IPS-18a (cell line): ENCODE data around the gene SLC25A51.

Source experiments
- H3K27ac ChIP-seq: one replicate; pipeline ENCODE4 v1.5.1; 2013; ENCODE audit warnings: low read length
- H3K27me3 ChIP-seq: one replicate; pipeline ENCODE4 v1.6.1; 2013; ENCODE audit warnings: mild to moderate bottlenecking, low read length; ENCODE audit not compliant: control insufficient read depth, insufficient read depth
- H3K36me3 ChIP-seq: one replicate; pipeline ENCODE4 v1.6.1; 2013; ENCODE audit warnings: low read depth, low read length; ENCODE audit not compliant: control insufficient read depth
- H3K4me1 ChIP-seq: one replicate; pipeline ENCODE4 v1.6.1; 2013; ENCODE audit warnings: low read depth, low read length; ENCODE audit not compliant: control insufficient read depth
- H3K4me3 ChIP-seq: one replicate; pipeline ENCODE4 v1.5.1; 2013; ENCODE audit warnings: low read length
- H3K9ac ChIP-seq: one replicate; pipeline ENCODE4 v1.6.1; 2013; ENCODE audit warnings: mild to moderate bottlenecking, low read length, moderate library complexity
- H3K9me3 ChIP-seq: one replicate; pipeline ENCODE4 v1.6.1; 2013; ENCODE audit warnings: low read depth, low read length; ENCODE audit not compliant: control insufficient read depth

SLC25A51 gene

DNA sequence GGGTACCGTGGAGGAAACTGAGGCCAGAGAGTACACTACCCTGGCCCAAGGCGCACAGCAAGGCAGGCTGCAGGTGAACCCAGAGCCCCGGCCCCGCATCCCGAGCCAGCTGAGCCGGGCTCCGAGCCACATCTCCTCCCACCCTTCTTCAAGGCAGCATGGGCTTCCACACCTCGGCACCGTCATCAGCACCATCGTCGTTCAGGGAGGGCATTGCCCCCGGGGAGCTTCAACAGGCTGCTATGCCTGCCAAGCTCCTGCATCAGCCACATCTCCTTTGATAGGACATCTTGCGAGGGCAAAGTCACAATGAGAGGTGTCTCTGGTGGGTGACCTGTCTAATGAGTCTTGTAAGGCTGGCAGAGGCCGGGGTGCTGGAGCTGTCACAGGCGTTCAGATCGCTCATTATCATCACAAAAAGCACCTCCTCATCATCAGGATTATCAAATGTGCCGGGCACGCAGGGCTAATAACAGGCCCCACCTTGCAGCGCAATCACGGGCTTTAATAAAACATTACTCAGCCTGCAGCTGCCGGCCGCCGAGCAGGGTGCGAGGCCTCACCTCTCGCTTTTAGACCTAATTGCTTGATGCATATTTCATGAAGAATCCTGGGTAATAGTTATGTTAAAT lies 20.0 kb upstream of the SLC25A51 start:
- H3K27me3 ChIP-seq: no peaks in the 10 kb centered on the region
- no peak overlapping the region for H3K27ac ChIP-seq
- no peak overlapping the region for H3K9ac ChIP-seq
- H3K36me3 ChIP-seq: no peaks in the 10 kb centered on the region
- H3K4me3 ChIP-seq: no peak overlapping the region
- no peaks in the 10 kb centered on the region for H3K9me3 ChIP-seq
- peaks cover 6% of the 10 kb centered on the region for H3K4me1 ChIP-seq

DNA sequence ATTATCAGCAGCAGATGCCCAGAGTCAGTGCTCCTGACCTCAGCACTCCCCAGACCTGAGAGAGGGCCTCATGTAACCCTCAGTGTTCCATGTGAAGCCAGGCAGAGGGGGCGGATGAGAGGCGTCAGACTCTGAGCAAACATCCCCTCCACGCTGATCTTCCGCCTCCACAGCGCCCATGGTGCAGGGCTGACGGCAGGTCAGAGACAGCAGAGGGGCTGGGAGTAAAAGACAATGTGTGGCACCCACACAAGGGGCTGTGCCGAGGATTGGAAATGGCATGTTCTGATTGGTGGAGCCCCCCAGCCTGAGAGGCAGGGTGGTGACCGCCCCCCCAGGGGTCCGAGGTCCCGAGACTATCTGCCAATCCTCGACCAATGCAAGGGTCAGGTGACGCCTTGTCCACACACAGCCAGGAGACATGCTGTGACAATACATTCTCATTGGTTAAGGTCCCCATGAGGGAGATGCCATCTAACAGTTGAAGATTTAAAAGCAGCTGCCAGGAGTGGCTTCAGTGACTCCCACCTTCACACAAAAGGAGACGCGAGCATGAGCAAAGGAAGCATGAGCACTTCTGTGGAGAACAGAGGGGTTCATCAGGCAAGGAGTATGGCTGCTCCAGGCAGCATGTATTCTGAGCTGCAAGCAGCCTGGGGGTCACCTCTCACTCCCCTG lies 19.3 kb upstream of the SLC25A51 start:
- no peak overlapping the region for H3K27ac ChIP-seq
- no peak overlapping the region for H3K4me3 ChIP-seq
- peaks cover 6% of the 10 kb centered on the region for H3K4me1 ChIP-seq
- no peak overlapping the region for H3K9ac ChIP-seq
- H3K36me3 ChIP-seq: no peaks in the 10 kb centered on the region
- no peaks in the 10 kb centered on the region for H3K27me3 ChIP-seq
- no peaks in the 10 kb centered on the region for H3K9me3 ChIP-seq

DNA sequence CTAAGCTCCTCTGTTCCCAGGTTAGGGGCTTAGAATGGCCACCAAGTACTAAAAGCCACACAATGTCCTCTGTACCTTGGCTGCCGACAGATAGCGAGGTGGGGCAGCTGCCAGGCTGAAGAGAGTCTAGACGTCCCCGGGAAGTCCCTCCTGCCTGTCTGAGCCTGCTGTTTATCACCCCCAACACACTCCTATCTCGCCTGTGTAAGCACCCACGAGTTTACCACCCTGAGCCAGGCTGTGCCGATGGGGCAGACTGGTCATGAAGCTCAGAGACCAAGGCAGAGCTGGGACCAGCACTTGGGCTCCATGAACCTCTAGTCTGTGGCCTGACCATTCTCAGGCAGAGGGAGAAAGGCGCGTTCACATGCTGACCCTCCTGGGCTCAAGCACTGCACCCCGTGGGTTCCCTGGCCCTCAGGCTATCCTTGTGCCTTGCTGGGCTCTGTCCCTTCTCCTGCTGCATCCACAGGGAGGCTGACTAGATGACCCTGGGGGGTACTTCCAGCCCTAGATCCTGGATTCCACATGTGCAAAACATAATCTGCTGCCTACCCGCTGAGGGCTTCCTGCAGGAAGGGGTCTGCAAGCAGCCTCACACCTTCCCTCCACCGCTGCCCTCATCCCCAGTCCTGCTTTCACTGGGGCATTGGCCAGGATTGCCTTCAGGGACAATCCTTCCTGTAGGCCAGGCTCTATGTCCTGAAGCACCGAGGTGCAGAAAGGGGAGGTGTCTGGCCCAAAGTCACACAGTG lies 18.6 kb upstream of the SLC25A51 start:
- no peaks in the 10 kb centered on the region for H3K9me3 ChIP-seq
- H3K27ac ChIP-seq: no peak overlapping the region
- H3K27me3 ChIP-seq: no peaks in the 10 kb centered on the region
- peaks cover 6% of the 10 kb centered on the region for H3K4me1 ChIP-seq
- H3K4me3 ChIP-seq: no peak overlapping the region
- H3K9ac ChIP-seq: no peak overlapping the region
- no peaks in the 10 kb centered on the region for H3K36me3 ChIP-seq

- Histone ChIP-seq H3K4me1 (peaks cover 6% of the 10 kb centered on the region), H3K9ac (no peak overlapping the region), H3K36me3 (no peaks in the 10 kb centered on the region), H3K27me3 (no peaks in the 10 kb centered on the region), H3K9me3 (no peaks in the 10 kb centered on the region), H3K27ac (no peak overlapping the region), H3K4me3 (no peak overlapping the region)
Observed at GRCh38 chr9:37921546-37922300, 17.8 kb upstream of the SLC25A51 start.

GRCh38 chr9:37921168-37921510 lies 17.2 kb upstream of the SLC25A51 start:
- no peak overlapping the region for H3K4me3 ChIP-seq
- H3K9ac ChIP-seq: no peak overlapping the region
- H3K9me3 ChIP-seq: no peaks in the 10 kb centered on the region
- H3K4me1 ChIP-seq: peaks cover 6% of the 10 kb centered on the region
- H3K27ac ChIP-seq: no peak overlapping the region
- H3K27me3 ChIP-seq: no peaks in the 10 kb centered on the region
- H3K36me3 ChIP-seq: no peaks in the 10 kb centered on the region

- Histone ChIP-seq H3K9ac (no peak overlapping the region), H3K36me3 (no peaks in the 10 kb centered on the region)
Observed at GRCh38 chr9:37920471-37921167, 16.7 kb upstream of the SLC25A51 start.

DNA sequence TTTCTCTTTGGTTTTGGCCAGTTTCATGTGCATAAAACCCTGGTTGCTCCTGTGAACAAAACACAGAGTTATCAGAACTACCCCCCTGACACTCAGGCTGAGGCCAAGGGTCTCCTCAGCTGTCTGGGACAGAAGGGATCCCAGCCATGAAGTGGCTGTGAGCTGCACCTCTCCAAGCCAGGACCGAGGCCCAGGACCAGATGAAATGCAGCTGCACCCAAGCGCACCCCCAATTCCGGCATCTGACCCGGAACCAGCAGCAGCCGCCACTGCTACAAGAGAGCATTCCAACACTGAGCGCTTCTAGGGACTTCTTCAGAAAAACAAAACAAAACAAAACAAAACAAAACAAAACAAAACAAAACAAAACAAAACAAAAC lies 16.0 kb upstream of the SLC25A51 start:
- Histone ChIP-seq H3K4me1 (peaks cover 6% of the 10 kb centered on the region), H3K27me3 (no peaks in the 10 kb centered on the region), H3K27ac (no peak overlapping the region), H3K9me3 (no peaks in the 10 kb centered on the region), H3K9ac (no peak overlapping the region), H3K36me3 (no peaks in the 10 kb centered on the region), H3K4me3 (no peak overlapping the region)

More at GRCh38 chr9:37920471-37921167, 16.7 kb upstream of the SLC25A51 start:
- Histone ChIP-seq H3K4me1 (peaks cover 6% of the 10 kb centered on the region), H3K9me3 (no peaks in the 10 kb centered on the region), H3K27me3 (no peaks in the 10 kb centered on the region), H3K27ac (no peak overlapping the region), H3K4me3 (no peak overlapping the region)

DNA sequence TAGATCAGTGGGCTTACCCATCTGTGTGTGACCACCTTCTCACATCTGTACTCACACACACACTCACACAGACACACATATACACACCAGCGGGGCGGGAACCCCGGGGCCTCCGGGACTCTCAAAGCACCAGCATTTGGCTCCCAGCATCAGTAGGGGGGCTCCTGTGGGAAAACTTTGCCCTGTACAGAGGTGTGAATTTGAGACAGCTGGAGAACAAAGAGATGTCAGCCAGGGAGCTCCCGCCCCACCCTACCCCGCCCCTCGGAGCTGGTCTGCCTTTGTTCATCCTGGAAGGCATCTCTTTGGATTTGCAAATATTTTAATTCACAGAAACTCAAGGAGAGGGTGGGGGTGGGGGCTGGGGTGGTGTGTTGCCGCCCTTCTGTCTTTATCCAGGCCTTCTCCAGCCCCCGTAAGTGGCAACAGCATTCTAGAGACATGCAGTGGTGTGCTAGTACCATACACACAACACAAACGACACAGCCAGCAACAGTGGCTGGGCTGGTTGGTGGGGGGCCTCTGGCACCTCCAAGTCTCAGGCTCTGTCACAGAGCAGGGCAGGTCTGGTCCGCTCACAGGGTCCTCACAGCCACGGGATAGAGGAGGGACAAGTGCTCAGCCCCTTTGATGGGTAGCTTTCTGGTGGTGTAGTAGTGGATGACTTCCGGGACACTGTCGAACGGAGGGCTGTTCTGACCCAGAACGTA lies 15.5 kb upstream of the SLC25A51 start:
- H3K27ac ChIP-seq: no peak overlapping the region
- no peaks in the 10 kb centered on the region for H3K27me3 ChIP-seq
- peaks cover 6% of the 10 kb centered on the region for H3K4me1 ChIP-seq
- H3K4me3 ChIP-seq: no peak overlapping the region
- H3K9ac ChIP-seq: no peak overlapping the region
- H3K36me3 ChIP-seq: no peaks in the 10 kb centered on the region
- H3K9me3 ChIP-seq: no peaks in the 10 kb centered on the region

DNA sequence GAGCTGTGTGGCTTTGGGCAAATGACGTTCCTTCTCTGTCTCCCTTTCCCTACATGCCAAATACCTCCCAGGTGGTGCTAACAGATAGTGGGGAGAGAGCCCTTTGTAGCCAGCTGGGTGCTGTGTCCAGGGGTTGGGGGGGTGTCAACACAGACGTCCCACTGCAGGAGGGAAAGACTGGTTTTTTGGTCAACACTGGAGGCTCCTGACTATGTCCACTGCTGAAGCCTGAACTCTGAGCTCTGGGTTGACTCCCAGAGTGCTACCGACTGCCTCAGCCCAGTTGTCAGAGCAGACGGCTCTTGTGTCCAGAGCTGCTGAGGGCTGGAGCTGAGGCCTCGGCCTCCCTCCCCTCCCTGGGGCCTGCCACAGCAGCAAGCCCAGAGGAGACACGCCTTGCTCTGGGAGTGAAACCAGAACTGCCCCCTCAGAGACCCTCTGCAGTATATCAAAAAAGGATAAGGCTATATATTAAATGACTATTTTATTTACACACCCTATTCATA lies 14.8 kb upstream of the SLC25A51 start:
- H3K27me3 ChIP-seq: no peaks in the 10 kb centered on the region
- H3K9ac ChIP-seq: no peak overlapping the region
- H3K27ac ChIP-seq: no peak overlapping the region
- H3K4me3 ChIP-seq: no peak overlapping the region
- H3K4me1 ChIP-seq: peaks cover 6% of the 10 kb centered on the region
- H3K9me3 ChIP-seq: no peaks in the 10 kb centered on the region
- H3K36me3 ChIP-seq: no peaks in the 10 kb centered on the region

DNA sequence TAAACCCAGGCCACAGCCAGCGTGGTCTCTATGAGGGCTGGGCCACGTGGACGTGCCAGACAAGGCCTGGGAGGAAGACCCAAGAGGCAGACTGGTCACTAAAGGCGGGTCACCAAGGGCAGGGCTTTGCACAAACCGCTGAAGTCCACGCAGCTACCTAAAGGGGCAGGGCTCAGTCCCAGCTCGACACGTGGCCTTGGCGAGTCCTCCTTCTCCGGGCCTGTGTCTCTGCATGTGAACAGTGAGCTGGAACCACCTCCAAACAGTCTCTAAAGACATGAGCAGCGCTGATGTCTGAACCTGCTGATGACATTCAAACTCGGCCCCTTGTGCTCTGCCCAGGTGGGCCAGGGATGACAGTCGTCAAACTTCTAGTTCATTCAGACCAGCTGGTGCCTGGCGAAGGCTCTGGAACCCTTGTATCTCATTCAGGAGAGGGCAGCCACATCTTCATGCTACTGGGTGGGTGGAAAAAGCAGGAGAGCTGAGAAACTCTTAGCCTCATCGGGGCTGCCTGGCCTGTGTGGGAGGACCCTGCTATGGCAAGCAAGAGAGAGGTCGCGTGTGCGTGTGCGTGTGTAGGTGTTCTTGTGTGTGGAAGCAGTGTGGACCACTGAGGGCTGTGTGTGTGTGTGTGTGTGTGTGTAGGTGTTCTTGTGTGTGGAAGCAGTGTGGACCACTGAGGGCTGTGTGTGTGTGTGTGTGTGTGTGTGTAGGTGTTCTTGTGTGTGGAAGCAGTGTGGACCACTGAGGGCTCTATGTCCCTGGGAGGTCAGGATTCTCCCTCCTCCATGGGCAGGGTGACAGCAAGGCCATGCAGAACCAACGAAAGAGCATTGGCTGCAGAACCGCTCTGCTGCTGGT lies 14.1 kb upstream of the SLC25A51 start:
- H3K4me3 ChIP-seq: no peak overlapping the region
- peaks cover 6% of the 10 kb centered on the region for H3K4me1 ChIP-seq
- H3K9ac ChIP-seq: no peak overlapping the region
- no peaks in the 10 kb centered on the region for H3K36me3 ChIP-seq
- H3K27ac ChIP-seq: no peak overlapping the region
- no peaks in the 10 kb centered on the region for H3K27me3 ChIP-seq
- H3K9me3 ChIP-seq: no peaks in the 10 kb centered on the region
